K562 (cell line): ENCODE results near the gene RNU2-1.

Experiments
- EP300 ChIP-seq: IDR thresholded peaks from 2 replicates; pipeline ENCODE4 v1.6.1; 2012; ENCODE audit warnings: low read length, improper control_type of control experiment
- HIVEP1 ChIP-seq: fragments of 250-450 bp; sonication (Bioruptor Pico); IDR thresholded peaks from 2 replicates; pipeline ENCODE4 v1.4.0; 2020; ENCODE audit warnings: mild to moderate bottlenecking
- KDM1A ChIP-seq, 2 experiments: fragments of 450-650 bp; IDR thresholded peaks; 2 replicates each; pipeline ENCODE4 v1.6.1; 2016; ENCODE audit warnings: mild to moderate bottlenecking in 2 of 2
- NFE2 ChIP-seq: IDR thresholded peaks from 2 replicates; pipeline ENCODE4 v1.6.1; 2014; ENCODE audit warnings: antibody characterized with exemption, low read depth
- POLR2G ChIP-seq: fragments of 200-400 bp; formaldehyde crosslinking; IDR thresholded peaks from 2 replicates; pipeline ENCODE4 v1.6.1; 2017; ENCODE audit warnings: low read depth, mild to moderate bottlenecking, antibody characterized with exemption, low read length, moderate library complexity
- RAD51 ChIP-seq: fragments of 450-650 bp; IDR thresholded peaks from 2 replicates; pipeline ENCODE4 v1.7.1; 2016; ENCODE audit warnings: low read depth, mild to moderate bottlenecking, borderline replicate concordance
- SPI1 ChIP-seq: IDR thresholded peaks from 2 replicates; pipeline ENCODE4 v1.6.1; 2011; ENCODE audit warnings: low read depth, low read length, control low read depth, borderline replicate concordance
- ZBTB1 ChIP-seq: sonication (generic); formaldehyde crosslinking; IDR thresholded peaks from 2 replicates; pipeline ENCODE4 v1.8.1; 2023; ENCODE audit warnings: missing genetic modification reagents, low read depth, mild to moderate bottlenecking, borderline replicate concordance
- ZNF232 ChIP-seq: sonication (generic); formaldehyde crosslinking; IDR thresholded peaks from 2 replicates; pipeline ENCODE4 v1.8.0; 2022; ENCODE audit warnings: mild to moderate bottlenecking, missing genetic modification reagents
- ZNF239 ChIP-seq: fragments of 250-450 bp; sonication (Bioruptor Pico); IDR thresholded peaks from 2 replicates; pipeline ENCODE4 v1.4.0; 2020; ENCODE audit warnings: mild to moderate bottlenecking
- ZNF274 ChIP-seq: IDR thresholded peaks from 2 replicates; pipeline ENCODE4 v1.6.1; 2011; ENCODE audit warnings: low read depth, mild to moderate bottlenecking, low read length, moderate library complexity, borderline replicate concordance
- ZNF354B ChIP-seq: fragments of 250-450 bp; sonication (Bioruptor Pico); IDR thresholded peaks from 2 replicates; pipeline ENCODE4 v1.4.0; 2020
- ZNF384 ChIP-seq: IDR thresholded peaks from 2 replicates; pipeline ENCODE4 v1.6.1; 2012; ENCODE audit warnings: low read depth, low read length, improper control_type of control experiment
- TF ChIP-seq, protein P1 (sequence below), 3 experiments: IDR thresholded peaks in 2 of 3; conservative IDR thresholded peaks in 1 of 3; 2 replicates each; pipeline ENCODE4 v1.5.1; 2011 to 2012; ENCODE audit warnings: low read length in 3 of 3, mild to moderate bottlenecking in 3 of 3, control low read depth in 2 of 3, improper control_type of control experiment in 1 of 3, inconsistent platforms in 1 of 3, low read depth in 1 of 3, mixed read lengths in 1 of 3, moderate library complexity in 1 of 3; ENCODE audit not compliant: insufficient read depth in 2 of 3

DNA sequence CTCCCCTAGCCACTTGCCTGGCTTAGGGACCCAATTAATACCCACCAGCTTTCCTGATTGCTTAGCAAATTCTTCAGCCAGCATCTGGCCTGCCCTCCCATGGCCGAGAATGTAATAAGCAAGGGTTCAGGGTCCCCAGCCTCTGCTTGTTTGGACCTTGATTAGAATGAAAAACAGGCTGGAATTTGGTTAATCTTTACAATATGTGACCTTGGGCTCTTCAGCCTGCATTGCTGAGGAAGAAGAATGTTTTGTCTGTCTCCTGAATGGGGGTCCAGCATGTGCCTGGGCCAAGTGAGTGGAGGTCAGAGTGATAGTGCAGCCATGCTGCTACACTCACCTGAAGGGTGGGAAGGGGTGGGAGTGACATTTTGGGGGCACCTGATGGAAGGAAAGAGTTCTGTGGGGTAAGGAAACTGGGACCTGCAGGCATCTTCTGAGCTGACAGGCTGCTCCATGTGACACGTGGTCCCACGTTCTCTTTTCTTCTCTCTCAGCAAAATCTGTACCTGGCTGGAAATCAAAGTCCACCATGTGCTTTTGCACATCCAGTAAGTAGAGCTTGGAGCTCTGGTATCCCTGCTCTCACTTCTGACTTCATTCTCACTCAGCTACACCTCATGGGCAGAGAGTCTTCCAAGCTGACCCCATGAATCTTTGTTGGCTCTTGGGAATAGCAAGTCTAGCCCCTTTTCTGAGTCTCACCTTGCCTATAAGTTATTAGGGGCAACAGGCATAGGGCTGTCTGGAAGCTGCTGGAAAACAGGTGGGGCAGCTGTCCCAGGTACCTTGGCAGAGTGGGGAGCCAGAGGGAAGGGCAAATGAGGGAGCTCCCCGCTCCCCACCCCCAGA lies 16.8 kb downstream of the RNU2-1 start:
- TF ChIP-seq ZNF384 (no peak), POLR2G (no peak), ZNF239 (CRISPR knock-in tag) (no peak), SPI1 (no peak), ZNF274 (no peak), EP300 (no peak), ZNF354B (CRISPR knock-in tag) (no peak), ZBTB1 (CRISPR knock-in tag) (no peak), RAD51 (no peak), KDM1A (IDR thresholded peaks at IDR 0.05) (no peak), HIVEP1 (CRISPR knock-in tag) (no peak), NFE2 (no peak), ZNF232 (CRISPR knock-in tag) (no peak)
- TF ChIP-seq, protein P1, sequence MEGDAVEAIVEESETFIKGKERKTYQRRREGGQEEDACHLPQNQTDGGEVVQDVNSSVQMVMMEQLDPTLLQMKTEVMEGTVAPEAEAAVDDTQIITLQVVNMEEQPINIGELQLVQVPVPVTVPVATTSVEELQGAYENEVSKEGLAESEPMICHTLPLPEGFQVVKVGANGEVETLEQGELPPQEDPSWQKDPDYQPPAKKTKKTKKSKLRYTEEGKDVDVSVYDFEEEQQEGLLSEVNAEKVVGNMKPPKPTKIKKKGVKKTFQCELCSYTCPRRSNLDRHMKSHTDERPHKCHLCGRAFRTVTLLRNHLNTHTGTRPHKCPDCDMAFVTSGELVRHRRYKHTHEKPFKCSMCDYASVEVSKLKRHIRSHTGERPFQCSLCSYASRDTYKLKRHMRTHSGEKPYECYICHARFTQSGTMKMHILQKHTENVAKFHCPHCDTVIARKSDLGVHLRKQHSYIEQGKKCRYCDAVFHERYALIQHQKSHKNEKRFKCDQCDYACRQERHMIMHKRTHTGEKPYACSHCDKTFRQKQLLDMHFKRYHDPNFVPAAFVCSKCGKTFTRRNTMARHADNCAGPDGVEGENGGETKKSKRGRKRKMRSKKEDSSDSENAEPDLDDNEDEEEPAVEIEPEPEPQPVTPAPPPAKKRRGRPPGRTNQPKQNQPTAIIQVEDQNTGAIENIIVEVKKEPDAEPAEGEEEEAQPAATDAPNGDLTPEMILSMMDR (IDR thresholded peaks at IDR 0.05 in 2 of 3, conservative IDR thresholded peaks at IDR 0.05 in 1 of 3; ENCODE audit: insufficient read depth in 2 of 3, low read depth in 1 of 3, low read length in 3 of 3) = no peak
